ENCODE results near the gene TSEN15.
A peak's percentile ranks its signal among the peaks of the same experiment; 100 is the strongest.

The TSEN15 gene

DNA sequence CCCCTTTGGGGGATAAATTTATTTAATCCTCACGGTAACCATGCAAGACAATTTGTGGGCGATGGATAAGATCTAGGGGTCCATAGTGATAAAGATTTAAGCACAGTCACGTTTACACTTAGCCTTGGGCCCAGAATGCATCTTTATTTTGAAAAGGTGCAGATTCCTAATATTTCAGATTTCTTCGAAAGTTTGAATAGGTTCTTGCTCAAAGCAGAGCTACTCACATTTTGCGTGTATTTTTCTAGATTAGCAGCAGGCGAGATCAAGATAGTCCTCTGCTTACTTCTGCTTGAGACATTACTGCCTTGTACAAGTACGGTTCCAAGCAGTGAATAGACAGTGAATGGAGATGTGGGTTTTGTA is 647 bp downstream of the TSEN15 start:
- H3K4me3 ChIP-seq (ENCODE audit: low read depth, low read length) = peak overlapping the region; percentile 80

DNA sequence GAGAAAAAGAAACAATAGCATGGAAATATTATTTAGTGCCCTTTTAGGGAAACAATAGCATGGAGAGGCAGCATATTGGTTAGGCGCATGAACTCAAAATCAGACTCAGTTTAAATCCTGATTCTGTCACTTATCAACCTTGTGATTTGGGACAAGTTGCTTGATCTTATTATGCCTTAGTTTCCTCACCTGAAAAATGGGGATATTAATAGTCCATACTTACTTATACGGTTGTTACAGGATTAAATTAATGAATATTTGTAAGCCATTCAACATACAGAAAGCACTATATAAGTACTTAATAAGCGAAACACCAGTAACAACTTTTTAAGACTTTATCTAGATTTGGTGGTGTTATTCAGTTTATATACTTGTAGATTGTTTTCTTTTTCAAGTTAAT is 1.2 kb downstream of the TSEN15 start:
- H3K4me3 ChIP-seq (ENCODE audit: low read depth, low read length) = no peak overlapping the region

DNA sequence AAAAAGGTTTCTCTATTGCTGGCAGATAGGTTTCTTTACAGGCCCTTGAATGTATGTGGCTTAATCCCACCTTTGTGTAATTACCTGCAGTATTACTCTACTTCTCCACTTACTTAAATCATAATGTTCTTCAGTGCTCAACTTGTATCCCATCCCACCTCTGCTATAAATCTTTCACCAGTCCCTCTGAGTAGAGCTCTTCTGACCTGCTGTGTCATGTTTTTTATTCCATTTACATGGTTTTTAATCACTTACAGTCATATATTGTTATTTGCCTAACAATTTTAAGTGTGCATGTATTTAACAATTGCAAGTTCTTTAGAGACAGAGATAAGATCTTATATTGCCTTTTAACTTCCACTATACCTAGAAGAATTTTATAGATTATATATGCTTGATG is 2.4 kb downstream of the TSEN15 start:
- H3K4me3 ChIP-seq (ENCODE audit: low read depth, low read length) = no peak overlapping the region

DNA sequence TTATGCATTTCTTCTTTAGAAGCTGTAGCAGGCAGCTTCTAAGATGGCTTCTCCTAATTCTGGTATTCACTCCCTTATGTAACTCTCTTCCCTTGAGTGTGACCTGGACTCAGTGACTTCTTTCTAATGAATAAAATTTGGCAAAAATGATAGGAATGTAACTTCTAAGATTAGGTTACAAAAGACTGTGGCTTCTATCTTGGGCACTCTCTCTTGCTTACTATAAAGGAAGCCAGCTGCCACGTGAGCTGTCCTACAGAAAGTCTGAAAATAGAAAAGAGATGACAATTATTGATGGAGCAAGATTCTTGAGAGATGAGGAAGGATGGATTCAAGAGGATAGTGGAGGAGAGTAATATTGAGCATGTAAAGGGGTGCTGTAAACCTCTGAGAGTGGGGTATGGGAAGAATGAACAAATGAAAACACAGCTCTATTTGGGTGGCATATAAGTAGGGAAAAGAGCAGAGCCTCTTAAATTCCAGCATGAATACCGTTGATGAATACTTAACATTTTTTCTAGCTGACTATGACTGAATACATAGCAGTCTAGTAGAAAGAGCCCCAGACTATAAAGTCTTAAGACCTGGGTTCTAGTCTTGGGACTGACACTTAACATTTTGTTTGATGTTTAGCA is 5.5 kb downstream of the TSEN15 start:
- H3K4me3 ChIP-seq (ENCODE audit: low read depth, low read length) = no peak overlapping the region

DNA sequence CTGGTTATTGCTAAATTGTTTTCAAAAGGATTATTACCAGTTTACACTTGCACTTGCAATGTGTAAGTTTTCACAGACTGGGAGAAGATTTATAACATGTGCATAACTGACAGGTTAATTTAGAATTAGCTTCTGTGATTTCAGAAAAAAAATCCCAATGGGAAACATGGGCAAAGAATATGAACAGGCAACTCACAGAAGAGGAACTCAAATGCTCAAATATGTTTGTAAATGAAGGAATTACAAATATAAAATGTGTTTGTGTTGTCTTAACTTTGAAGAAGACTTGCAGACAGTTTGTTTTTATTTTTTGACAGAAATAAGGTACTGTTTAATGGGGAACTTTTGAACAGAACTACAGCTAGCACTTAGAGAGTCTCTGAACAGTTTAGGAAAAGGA is 8.4 kb downstream of the TSEN15 start:
- H3K4me3 ChIP-seq (ENCODE audit: low read depth, low read length) = no peak overlapping the region

DNA sequence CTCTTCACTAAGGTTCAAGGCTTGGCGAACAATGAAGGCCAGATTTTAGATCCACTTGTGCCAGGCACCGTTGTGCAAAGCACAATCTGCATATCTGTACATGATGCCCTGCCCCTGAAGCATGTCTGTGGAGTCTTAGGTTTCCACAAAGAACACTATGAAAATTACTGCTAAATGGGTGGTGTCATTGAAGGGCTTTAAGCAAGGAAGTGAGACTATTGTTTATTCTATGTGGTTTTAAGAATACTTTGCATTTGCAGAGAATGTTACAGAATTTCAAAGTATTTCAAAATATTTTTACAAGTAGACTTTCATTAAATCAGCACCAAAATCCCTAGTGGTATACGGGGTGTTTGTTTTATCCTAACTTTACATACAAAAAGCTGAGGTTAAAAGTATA is 8.8 kb downstream of the TSEN15 start:
- H3K4me3 ChIP-seq (ENCODE audit: low read depth, low read length) = no peak overlapping the region

DNA sequence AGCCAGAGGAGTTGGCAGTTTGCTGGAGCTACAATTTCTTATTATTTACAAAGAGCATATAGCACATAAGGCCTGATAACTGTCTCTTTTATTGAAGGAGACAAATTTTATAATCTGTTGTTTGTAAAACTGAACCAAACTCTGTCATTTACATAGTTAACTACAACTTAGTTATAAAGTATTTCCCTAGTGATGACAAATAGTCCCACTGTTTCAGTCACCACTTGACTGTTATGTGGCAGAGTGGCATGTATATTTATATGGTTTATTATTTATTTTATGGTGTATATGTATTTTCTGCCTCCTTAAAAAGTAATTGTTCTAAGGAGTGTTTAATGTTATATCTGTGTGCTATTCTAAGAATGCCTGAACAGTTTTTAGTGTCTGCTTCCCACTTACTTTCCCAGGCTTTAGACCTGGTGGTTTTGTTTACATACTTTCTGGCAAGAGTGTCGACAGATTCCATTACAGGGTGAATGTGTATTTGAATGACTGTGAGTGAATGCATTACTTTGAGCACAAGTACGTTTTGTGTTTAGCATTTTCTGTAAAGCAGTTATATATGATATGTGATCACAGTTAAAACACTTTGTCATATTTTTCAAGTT is 10.0 kb downstream of the TSEN15 start:
- no peak overlapping the region for H3K4me3 ChIP-seq (ENCODE audit: low read depth, low read length)

DNA sequence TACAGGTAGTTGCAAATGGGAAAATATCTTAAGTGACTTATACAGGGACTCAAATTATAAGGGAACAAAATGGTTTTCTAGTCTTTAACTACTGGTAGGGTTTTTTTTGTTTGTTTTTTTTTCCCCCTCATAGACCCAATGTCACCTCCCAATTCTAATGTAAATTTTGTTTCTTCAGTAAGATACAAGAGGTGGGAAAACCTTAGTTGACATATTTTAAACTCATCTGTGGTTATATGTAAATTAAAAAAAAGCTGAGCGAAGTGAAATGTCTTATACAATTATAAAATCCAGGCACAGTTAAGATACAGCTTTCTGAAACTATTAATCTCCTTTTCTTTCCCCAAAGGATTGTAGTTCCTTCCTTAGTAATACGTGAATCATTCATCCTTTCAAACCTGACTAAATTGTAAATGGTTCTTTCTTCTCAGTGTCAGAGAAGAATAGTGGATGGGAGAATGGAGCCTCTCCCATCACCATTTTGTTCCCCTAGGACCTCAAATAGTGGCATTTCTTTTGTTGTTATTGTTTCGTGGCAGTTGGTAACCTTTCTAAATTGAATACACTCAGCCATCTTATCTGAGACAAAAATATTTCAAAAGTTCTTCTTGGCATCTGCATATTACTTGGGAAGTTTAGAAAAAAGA is 11.2 kb downstream of the TSEN15 start:
- no peak overlapping the region for H3K4me3 ChIP-seq (ENCODE audit: low read depth, low read length)

DNA sequence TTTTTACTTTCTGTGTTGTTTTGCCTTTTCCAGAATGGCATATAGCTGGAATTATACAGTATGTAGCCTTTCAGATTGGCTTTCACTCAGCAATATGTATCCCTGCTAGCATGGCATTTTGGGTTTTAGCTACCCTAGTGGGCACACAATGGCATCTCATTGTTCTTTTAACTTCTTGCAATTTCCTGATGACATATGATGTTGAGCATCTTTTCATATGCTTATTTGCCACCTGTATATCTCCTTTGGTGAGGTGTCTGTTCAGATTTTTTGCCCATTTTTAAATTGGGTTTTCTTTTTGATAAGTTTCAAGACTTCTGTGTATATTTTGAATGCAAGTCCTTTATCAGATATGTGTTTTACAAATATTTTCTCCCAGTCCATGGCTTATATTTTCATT is 14.0 kb downstream of the TSEN15 start:
- no peak overlapping the region for H3K4me3 ChIP-seq (ENCODE audit: low read depth, low read length)

DNA sequence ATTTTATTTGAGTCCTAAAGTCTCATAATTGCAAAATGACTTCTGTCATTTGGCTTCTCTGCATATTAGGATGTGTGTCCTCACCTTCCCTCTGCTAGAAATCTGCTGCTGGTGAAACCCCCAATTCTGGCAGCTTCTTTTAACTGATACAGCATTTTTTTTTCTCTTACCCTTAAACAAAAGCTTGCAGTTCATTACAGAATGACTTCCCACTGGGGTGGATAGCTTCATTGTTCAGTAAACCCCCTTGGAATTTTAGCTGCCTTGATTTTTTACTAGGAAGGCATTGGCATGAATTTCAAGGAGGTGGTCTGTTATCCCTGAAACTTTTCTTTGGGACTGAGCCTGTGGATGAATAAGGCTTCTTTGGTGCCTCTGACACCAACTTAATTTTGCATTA is 16.8 kb downstream of the TSEN15 start:
- H3K4me3 ChIP-seq (ENCODE audit: low read depth, low read length) = no peak overlapping the region

DNA sequence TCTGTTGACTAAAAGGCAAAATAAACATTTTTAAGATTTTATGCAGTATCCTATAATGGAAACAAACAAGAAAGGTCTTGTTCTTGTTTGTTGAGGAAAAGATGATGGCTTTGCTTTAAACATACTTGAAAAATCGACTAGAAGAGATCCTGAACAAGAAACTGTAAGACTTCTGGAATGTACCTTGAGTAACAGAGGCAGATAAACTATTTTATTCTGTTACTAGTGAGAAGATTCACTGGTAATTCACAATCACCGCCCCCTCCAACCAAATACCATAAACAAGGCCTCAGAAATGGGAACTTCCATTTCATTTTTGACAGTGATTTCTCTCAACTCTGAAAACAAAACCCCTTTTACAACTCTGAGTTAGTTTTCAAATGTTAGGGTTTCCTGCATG is 18.1 kb downstream of the TSEN15 start:
- H3K4me3 ChIP-seq (ENCODE audit: low read depth, low read length) = no peak overlapping the region

DNA sequence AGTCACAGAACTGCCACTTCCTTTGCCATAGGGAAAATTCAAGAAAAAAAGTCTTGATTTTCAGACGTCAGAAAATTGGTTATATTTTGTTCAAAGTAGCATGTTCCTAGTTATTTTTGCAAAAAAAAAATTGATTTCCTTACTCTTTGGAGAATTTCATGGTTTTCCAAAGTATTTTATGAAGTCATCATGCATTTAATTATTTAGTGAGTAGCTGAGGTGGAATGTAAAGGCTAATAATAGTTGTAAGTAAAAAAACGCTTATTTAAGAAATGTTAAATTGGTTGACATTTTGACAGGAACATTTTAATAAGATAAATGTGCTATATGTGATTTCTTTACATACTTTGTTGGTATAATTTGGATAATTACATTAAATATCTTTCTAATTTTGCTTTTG is 20.8 kb downstream of the TSEN15 start:
- no peak overlapping the region for H3K4me3 ChIP-seq (ENCODE audit: low read depth, low read length)

DNA sequence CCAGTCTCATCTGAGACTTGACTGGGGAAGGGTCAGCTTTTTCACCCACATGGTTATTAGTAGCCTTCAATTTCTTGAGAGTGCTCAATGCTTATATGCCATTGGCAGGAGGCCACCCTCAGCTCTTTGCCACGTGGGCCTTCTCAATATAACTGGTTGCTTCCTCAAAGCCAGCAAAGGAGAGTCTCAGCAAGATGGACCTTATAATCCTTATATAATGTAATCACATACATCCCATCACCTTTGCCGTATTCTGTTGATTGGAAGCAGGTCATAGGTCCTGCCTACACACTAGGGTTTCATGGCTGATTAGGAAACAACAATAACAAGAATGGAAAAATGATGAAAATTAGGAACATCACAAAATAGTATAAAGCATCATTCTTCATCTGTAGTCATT is 22.9 kb downstream of the TSEN15 start:
- H3K4me3 ChIP-seq (ENCODE audit: low read depth, low read length) = no peak overlapping the region

DNA sequence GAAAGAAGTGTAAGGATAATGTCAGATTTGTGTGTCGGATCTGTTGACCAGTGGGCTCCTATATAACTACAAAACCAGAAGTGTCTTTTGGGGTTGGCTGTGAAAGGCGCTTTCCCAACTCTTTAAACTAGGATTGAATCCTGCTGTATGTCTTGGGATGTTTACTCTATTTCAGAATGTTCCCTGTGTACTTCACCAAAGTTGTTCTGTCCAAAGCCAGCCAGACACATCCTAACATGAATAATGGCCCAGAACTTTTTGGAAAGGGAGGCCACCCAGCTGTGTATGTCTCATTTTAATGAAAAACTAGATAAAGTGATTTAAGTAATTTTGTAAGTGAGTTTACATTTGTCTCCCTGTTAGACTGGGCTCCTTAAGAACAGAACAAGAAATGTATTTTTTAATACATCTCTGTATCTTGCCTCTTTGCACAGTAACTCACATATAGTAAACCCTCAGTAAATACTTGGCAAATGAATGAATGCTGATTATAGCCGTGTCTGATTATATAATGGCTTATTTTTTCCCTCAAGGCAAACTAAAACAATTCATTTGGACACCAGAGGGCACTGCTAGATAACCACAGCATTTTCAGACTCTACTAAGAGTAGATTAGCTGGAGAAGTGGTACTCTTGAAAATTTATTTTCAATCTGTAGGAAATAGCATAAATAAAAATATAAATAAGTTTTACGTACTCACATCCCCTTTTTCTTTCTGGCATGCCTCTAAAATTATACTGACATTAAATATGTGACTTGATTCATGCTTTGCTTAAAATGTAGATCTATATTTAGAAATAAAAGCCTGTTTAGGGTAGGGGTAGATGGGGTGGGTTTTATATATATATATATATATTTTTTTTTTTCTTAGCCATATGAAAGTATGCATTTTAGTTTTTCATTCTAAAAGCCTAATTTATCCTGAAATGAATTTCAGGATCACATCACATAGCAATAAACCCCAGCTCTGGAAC is 23.8 kb downstream of the TSEN15 start:
- no peak overlapping the region for H3K4me3 ChIP-seq (ENCODE audit: low read depth, low read length)

DNA sequence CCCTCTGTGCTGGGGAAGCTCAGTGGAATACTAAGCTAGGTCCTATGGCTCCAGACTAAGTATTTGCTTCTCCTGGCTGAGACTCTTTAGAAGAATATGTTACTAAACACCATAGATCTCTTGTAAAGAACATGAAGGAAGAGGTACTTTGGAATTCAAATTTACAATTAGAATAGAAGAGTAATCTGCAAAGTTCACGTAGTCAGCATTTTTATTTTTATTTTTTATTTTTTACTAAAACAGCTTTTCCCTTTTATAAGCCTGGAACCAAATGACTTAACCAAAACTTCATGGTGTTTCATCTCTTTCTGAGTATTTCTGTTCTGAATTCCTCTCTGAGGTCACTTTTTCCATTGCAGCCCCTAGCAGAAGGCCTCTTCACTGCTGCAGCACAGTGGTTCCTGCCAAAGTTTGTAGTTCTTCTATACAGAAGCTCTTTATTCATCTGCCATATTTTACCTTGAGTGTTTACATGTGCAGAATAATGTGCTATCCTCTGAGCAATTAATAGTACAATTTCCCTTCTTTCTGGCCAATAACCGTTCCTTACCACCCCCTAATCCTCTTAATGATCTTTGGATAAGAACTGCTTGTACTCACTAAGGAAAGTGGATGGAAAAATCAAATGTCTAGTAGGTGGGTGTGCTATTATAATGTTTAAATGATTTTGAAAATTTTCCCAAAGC is 27.2 kb downstream of the TSEN15 start:
- H3K4me3 ChIP-seq (ENCODE audit: low read depth, low read length) = no peak overlapping the region

DNA sequence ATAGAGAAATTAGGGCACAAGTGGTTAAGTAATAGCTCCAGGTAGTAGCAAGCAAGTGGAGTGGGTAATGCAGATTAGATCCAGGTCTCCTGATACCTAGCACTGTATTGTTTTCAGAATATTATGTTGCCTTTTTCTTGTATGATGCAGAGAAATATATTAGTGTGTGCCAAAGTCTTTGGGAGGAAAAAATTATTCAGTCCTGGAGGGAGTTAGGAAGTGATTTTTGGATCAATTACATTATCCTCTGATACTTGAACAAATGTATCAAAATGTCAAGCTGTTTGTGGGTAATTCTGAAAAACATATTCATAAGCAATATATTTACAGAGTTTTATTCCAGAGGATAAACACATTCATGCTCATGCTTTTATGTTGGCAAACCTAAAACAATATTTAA is 28.8 kb downstream of the TSEN15 start:
- no peak overlapping the region for H3K4me3 ChIP-seq (ENCODE audit: low read depth, low read length)

DNA sequence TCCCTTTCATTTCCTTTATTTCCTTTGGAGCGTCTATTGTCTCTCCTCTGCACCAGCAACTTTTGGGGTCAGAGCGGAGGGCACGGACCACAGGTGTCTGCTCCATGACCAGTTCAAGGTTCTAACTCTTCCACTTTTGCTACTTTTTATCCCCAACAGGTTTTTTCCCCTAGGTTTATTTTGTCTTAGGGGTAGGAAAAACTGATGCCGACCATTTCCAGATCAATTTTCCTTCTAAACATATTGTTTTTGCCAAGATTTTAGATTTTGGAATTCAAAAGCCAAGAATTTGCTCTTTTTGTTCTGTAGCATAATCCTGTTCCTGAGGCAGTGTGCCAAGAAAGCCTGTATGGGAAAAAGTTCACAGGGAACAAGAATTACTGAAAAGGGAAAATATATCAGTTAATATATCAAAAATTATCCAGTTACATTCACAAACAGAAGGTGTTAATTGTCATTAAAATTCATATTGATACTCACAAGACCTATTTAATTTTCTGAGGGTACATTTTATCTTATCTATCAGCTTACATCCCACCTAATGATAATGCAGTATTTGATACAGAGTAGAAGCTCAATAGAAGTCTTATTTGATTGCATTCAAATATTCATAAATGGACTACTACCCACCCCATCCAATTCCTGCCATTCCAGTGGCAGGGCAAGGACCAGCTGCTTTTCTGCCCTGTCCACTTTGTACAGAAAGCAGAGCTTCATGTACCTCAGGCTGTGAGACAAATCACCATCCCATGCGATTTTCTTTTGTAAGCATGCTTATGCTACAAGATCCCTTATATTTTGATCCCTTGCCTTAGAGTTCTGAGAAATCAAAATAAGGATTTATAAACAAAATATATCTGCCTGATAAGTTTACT is 31.2 kb downstream of the TSEN15 start:
- H3K4me3 ChIP-seq (ENCODE audit: low read depth, low read length) = no peak overlapping the region

DNA sequence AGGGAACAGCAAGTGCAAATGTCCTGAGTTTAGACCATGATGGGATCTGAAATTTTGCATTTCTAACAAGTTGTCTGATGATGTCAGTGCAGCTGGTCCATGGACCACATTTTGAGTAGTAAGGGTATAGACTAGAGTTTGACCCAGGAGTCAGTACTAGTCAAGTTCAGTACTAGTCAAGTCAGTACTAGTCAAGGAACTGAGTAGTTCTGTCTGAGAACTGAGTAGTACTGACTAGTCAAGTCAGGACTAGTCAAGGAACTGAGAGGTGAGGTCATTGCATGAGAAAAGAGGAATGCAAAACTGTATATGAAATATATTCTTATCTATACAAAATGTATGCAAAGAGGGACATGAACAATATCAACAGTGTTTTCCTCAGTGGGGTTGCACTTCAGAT is 34.1 kb downstream of the TSEN15 start:
- H3K4me3 ChIP-seq (ENCODE audit: low read depth, low read length) = no peak overlapping the region

DNA sequence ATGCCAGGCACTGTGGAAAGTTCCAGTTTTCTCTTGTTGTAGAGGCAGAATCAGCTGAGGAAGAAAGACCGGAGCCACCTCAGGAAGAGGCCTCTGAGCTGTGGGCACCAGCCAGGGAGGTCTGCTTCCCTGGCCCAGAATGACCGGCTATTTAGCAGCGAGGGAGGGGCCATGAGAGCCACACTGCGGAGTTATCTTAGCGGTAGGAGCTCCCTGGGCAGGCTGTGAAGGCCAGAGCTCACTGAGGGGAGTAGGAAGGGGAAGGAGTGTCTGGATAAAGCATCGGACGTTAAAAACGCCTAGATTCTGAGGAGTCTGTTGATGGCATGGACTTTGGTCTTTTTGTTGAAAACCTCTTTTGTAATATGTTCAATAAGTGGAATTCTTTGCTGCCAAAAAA is 36.5 kb downstream of the TSEN15 start:
- no peak overlapping the region for H3K4me3 ChIP-seq (ENCODE audit: low read depth, low read length)

DNA sequence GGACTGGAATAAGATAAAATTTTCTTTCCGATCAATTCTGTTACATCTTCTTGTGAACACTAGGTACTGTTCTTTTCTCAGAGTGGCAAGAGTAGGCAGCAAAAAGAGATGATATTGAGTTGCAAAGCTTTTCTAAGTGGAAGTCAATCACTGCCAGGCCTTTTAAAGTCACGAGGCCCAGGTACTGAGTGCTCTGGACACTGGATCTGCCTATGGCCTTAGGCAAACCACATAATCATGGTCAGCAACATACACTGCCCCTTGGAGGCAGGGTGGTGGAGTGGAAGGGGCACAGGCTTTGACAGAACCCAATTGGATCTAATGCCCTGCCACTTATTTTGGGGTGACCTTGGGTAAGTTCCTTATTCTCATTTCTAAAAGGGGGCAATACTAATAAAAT is 41.5 kb downstream of the TSEN15 start:
- no peak overlapping the region for H3K4me3 ChIP-seq (ENCODE audit: low read depth, low read length)
